OCI-LY7 (cell line): ENCODE measurements around the gene PDAP1. TPM values are rescaled to one million over a fixed set of nuclear protein-coding genes. Genes with fewer than 3 reads are reported as not detected.

Source experiments
- BruUV-seq: library from RNA; stranded (reverse); fragments of 400-500 nt; replicated peaks from 2 replicates; lab custom pipeline; 2021; lab: Mats Ljungman, UMichigan
- CTCF ChIA-PET: fragments of 300-600 bp; sonication (Branson Sonifier 250); formaldehyde crosslinking; loops from one replicate; lab custom pipeline; 2022; ENCODE audit warnings: antibody characterized with exemption; ENCODE audit not compliant: unreplicated experiment; lab: Charles Lee
- POLR2A ChIA-PET: fragments of 300-600 bp; sonication (Branson Sonifier 250); formaldehyde crosslinking; loops from one replicate; lab custom pipeline; 2022; ENCODE audit warnings: antibody characterized with exemption; lab: Charles Lee
- DNase-seq: peaks from one replicate; pipeline ENCODE4 v3.0.0-alpha.2; 2015; ENCODE audit warnings: low spot score
- H2AFZ ChIP-seq: fragments of 200-600 bp; sonication (generic), shearing (Covaris generic); 2 replicates; pipeline ENCODE4 v1.6.1; 2014; ENCODE audit warnings: mild to moderate bottlenecking, antibody characterized with exemption, low read length, moderate library complexity
- H3K27ac ChIP-seq: fragments of 200-600 bp; sonication (generic); 2 replicates; pipeline ENCODE4 v1.5.1; 2014; ENCODE audit warnings: mixed run types, low read depth, mild to moderate bottlenecking, moderate library complexity, low read length, inconsistent platforms; ENCODE audit not compliant: poor library complexity, severe bottlenecking
- H3K36me3 ChIP-seq: fragments of 200-600 bp; sonication (generic); 2 replicates; pipeline ENCODE4 v1.6.1; 2014; ENCODE audit warnings: mild to moderate bottlenecking, antibody characterized with exemption, low read length, moderate library complexity, mixed read lengths; ENCODE audit not compliant: insufficient read depth
- H3K4me1 ChIP-seq: fragments of 200-600 bp; sonication (generic); 2 replicates; pipeline ENCODE4 v1.5.1; 2014; ENCODE audit warnings: mild to moderate bottlenecking, low read length; ENCODE audit not compliant: insufficient read depth, poor library complexity, severe bottlenecking
- H3K4me2 ChIP-seq: fragments of 200-600 bp; sonication (generic); 2 replicates; pipeline ENCODE4 v1.6.1; 2014; ENCODE audit warnings: mild to moderate bottlenecking, low read length
- H3K4me3 ChIP-seq: fragments of 200-600 bp; sonication (generic); 2 replicates; pipeline ENCODE4 v1.5.1; 2014; ENCODE audit warnings: mild to moderate bottlenecking, low read depth, low read length; ENCODE audit not compliant: poor library complexity, severe bottlenecking
- H3K79me2 ChIP-seq: fragments of 200-600 bp; sonication (generic); 2 replicates; pipeline ENCODE4 v1.6.1; 2016; ENCODE audit warnings: low read depth, mild to moderate bottlenecking, low read length, moderate library complexity, mixed read lengths; ENCODE audit not compliant: insufficient read depth
- H3K9me2 ChIP-seq: fragments of 200-600 bp; sonication (generic); 2 replicates; pipeline ENCODE4 v1.6.1; 2016; ENCODE audit warnings: mild to moderate bottlenecking, low read length, mixed read lengths; ENCODE audit not compliant: insufficient read depth
- H3K9me3 ChIP-seq: fragments of 200-600 bp; sonication (generic); 2 replicates; pipeline ENCODE4 v1.6.1; 2014; ENCODE audit warnings: mild to moderate bottlenecking, mixed run types, low read length, mixed read lengths
- H4K20me1 ChIP-seq: fragments of 200-600 bp; sonication (generic); 2 replicates; pipeline ENCODE4 v1.6.1; 2014; ENCODE audit warnings: mild to moderate bottlenecking, antibody characterized with exemption, low read length, moderate library complexity, mixed read lengths; ENCODE audit not compliant: insufficient read depth
- CTCF ChIP-seq: fragments of 200-600 bp; sonication (generic); conservative IDR thresholded peaks from 2 replicates; pipeline ENCODE4 v1.5.1; 2014; ENCODE audit warnings: mild to moderate bottlenecking, antibody characterized with exemption, low read length, moderate library complexity, mixed read lengths
- EZH2phosphoT487 ChIP-seq: fragments of 200-600 bp; sonication (generic); IDR thresholded peaks from 2 replicates; pipeline ENCODE4 v1.6.1; 2018; ENCODE audit warnings: low read depth, borderline replicate concordance, mild to moderate bottlenecking, mixed run types, antibody characterized with exemption, low read length, moderate library complexity, mixed read lengths
- intact Hi-C: fragments of 100-400 bp; cut with micrococcal nuclease; formaldehyde crosslinking; loops from one replicate; pipeline ENCODE4 v1.10.0; 2022; ENCODE audit not compliant: unreplicated experiment
- total RNA-seq, 2 experiments: library from RNA; depleted of rRNA in 1 of 2; stranded (reverse); fragments of >200 nt in 1 of 2; shearing (Covaris generic) in 1 of 2; gene quantifications; 2 replicates each; pipeline ENCODE4 v1.2.3, GENCODE V29; 2014 to 2022

Gene PDAP1
- total RNA-seq, 2 experiments from 2014 or later, result 33.7 to 135 TPM

DNA sequence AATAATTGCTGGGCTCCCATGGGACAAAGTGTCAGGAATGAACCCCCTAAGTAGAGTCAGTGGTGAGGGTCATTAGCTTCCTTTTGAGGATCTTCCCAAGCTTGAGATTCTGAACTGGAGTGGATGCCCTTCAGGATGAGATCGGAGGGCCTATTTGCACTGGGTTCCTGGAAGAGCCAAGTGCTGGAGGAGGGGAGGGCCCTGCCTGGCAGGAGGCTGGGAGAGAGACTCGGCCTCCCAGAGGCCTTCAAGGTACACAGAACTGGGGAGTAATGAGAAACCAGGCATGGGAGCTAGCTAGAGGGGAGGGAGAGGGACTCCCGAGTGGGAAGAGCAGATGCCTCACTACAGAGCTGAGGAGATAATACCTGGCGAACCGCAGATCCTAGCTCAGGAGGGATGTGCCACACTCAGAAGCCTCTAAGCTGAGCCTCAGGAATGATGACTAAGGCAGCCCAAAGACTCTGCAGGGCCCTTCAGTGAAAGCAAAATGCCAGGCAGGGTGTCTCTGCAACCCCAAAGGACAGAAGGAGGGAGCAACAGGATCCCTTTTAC lies 9.4 kb downstream of the PDAP1 start:
- Histone ChIP-seq H3K27ac (no peak overlapping the region), H3K4me2 (no peak overlapping the region), H3K79me2 (no peaks in the 10 kb centered on the region), H3K9me2 (no peaks in the 10 kb centered on the region), H3K4me1 (no peaks in the 10 kb centered on the region), H3K4me3 (no peak overlapping the region), H2AFZ (no peak overlapping the region), H3K9me3 (no peaks in the 10 kb centered on the region), H4K20me1 (peaks cover 6% of the 10 kb centered on the region), H3K36me3 (peaks cover 96% of the 10 kb centered on the region)
- DNase-seq, result no peak
- intact Hi-C loops, result no loop called here
- TF ChIP-seq EZH2phosphoT487 (no peak), CTCF (no peak)
- no TSS peak for BruUV-seq
- ChIA-PET POLR2A (interaction anchor here (0.8 kb wide), 1 partner anchor 10 kb away, joined by 3 read pairs; the partner anchor contains the start of genes BUD31 and PDAP1), CTCF (no interaction called here)

DNA sequence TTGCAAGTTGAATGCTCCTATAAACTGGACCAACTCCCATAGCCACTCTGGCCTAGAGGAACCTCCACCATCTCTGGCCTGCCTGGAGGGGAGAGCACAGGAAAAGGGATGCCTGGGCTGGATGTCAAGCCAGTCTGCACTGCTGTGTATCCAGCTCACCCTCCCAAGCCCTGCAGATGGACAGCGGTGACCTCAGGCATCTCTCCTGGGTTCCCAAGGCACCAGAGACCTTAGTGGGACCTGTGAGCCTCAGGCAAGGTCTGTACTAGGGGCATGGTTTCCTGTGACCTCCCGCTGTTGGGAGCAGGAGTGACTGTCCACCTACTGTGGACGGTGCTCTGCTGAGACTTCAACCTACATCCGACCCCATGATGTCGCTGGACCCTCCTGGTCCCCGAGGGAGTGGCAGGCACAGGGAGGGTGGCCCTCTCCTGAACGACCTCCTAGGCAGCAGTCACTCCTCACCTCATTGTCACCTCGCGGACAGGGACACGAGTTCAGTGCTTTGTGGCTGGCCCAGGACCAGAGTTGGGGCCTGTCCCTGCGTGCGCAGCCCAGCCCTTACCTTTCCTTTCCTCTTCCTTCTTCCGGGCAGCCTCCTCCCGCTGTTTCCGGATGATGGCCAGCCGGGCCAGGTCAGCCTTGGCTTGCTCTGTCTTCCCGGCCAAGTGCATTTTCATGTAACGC lies 11.0 kb downstream of the PDAP1 start:
- Histone ChIP-seq H3K9me2 (no peaks in the 10 kb centered on the region), H3K4me1 (peaks cover 10% of the 10 kb centered on the region), H2AFZ (no peak overlapping the region), H3K4me3 (no peak overlapping the region), H3K36me3 (peaks cover 96% of the 10 kb centered on the region), H4K20me1 (peaks cover 6% of the 10 kb centered on the region; the same call in 1 of the 2 replicates), H3K9me3 (no peaks in the 10 kb centered on the region), H3K4me2 (no peak overlapping the region), H3K79me2 (no peaks in the 10 kb centered on the region), H3K27ac (no peak overlapping the region)
- CTCF ChIA-PET, result no interaction called here
- BruUV-seq, result no TSS peak
- POLR2A ChIA-PET, result no interaction called here
- no peak for DNase-seq
- intact Hi-C loops, result no loop called here
- TF ChIP-seq CTCF, result no peak
- TF ChIP-seq EZH2phosphoT487, result no peak
